GM23338 (cell line): ENCODE results near the gene HCRTR1. TPM values are rescaled to one million over a fixed set of nuclear protein-coding genes. Genes with fewer than 3 reads are reported as not detected.

Source experiments
- ATAC-seq: fragments of 200-7000 bp; cut with Tn5 transposase; 3 replicates; pipeline ENCODE4 v1.9.1; 2020
- DNase-seq: peaks from one replicate; pipeline ENCODE4 v3.0.0-alpha.2; 2015; ENCODE audit warnings: low spot score
- H2AFZ ChIP-seq: fragments of 200-600 bp; sonication (generic); 2 replicates; pipeline ENCODE4 v1.8.0; 2016; ENCODE audit warnings: antibody characterized with exemption, mild to moderate bottlenecking, moderate library complexity
- H3F3A ChIP-seq: fragments of 200-600 bp; sonication (generic); replicated peaks from 2 replicates; pipeline ENCODE4 v1.8.0; 2017; ENCODE audit warnings: antibody characterized with exemption, mixed run types, low read depth
- H3K27ac ChIP-seq: fragments of 200-600 bp; sonication (generic); 2 replicates; pipeline ENCODE4 v1.6.1; 2016; ENCODE audit warnings: low read depth
- H3K27me3 ChIP-seq: fragments of 200-600 bp; sonication (generic); 2 replicates; pipeline ENCODE4 v1.8.0; 2016; ENCODE audit warnings: mild to moderate bottlenecking, mixed run types, moderate library complexity; ENCODE audit not compliant: insufficient read depth
- H3K36me3 ChIP-seq: fragments of 200-600 bp; sonication (generic); 2 replicates; pipeline ENCODE4 v1.8.0; 2016; ENCODE audit warnings: mild to moderate bottlenecking; ENCODE audit not compliant: insufficient read depth
- H3K4me1 ChIP-seq: fragments of 200-600 bp; sonication (generic); 2 replicates; pipeline ENCODE4 v1.8.0; 2016; ENCODE audit warnings: mild to moderate bottlenecking, moderate library complexity; ENCODE audit not compliant: insufficient read depth
- H3K4me2 ChIP-seq: fragments of 200-600 bp; sonication (generic); 2 replicates; pipeline ENCODE4 v1.7.1; 2017; ENCODE audit warnings: mixed run types
- H3K4me3 ChIP-seq: fragments of 200-600 bp; sonication (generic); 2 replicates; pipeline ENCODE4 v1.6.1; 2016; ENCODE audit warnings: mixed run types
- H3K79me2 ChIP-seq: fragments of 200-600 bp; sonication (generic); replicated peaks from 2 replicates; pipeline ENCODE4 v1.8.0; 2017; ENCODE audit warnings: mild to moderate bottlenecking; ENCODE audit not compliant: insufficient read depth
- H3K9me2 ChIP-seq: fragments of 200-600 bp; sonication (generic); 2 replicates; pipeline ENCODE4 v1.8.0; 2017; ENCODE audit not compliant: insufficient read depth
- H4K20me1 ChIP-seq: fragments of 200-600 bp; sonication (generic); replicated peaks from 2 replicates; pipeline ENCODE4 v1.8.0; 2017; ENCODE audit warnings: mild to moderate bottlenecking; ENCODE audit not compliant: insufficient read depth
- H3K27ac Mint-ChIP-seq: 2 replicates; pipeline ENCODE4 v1.8.0; 2020; ENCODE audit warnings: inconsistent platforms, mild to moderate bottlenecking, moderate library complexity, mixed read lengths
- H3K27me3 Mint-ChIP-seq: 3 replicates; pipeline ENCODE4 v1.8.0; 2022; ENCODE audit warnings: low read depth, mild to moderate bottlenecking, moderate library complexity, mixed read lengths, inconsistent platforms; ENCODE audit not compliant: insufficient read depth, poor library complexity
- H3K36me3 Mint-ChIP-seq: 3 replicates; pipeline ENCODE4 v1.8.0; 2021; ENCODE audit warnings: low read depth, mild to moderate bottlenecking, inconsistent platforms, moderate library complexity, mixed read lengths
- H3K4me1 Mint-ChIP-seq: 3 replicates; pipeline ENCODE4 v1.8.0; 2020; ENCODE audit warnings: mild to moderate bottlenecking, inconsistent platforms, mixed read lengths
- H3K4me3 Mint-ChIP-seq: 3 replicates; pipeline ENCODE4 v1.8.0; 2021; ENCODE audit warnings: moderate library complexity, mild to moderate bottlenecking, inconsistent platforms, mixed read lengths
- H3K9me3 Mint-ChIP-seq: 3 replicates; pipeline ENCODE4 v1.8.0; 2020; ENCODE audit warnings: moderate library complexity, mild to moderate bottlenecking, inconsistent platforms, mixed read lengths
- JUNB ChIP-seq: IDR thresholded peaks from one replicate; pipeline ENCODE4 v1.6.1; 2016; ENCODE audit warnings: antibody characterized with exemption; ENCODE audit not compliant: unreplicated experiment
- NANOG ChIP-seq: IDR thresholded peaks from 2 replicates; pipeline ENCODE4 v1.6.1; 2016; ENCODE audit warnings: antibody characterized with exemption, borderline replicate concordance
- POLR2AphosphoS5 ChIP-seq: IDR thresholded peaks from 2 replicates; pipeline ENCODE4 v1.6.1; 2016; ENCODE audit warnings: antibody characterized with exemption, low read depth
- polyA plus RNA-seq: library from polyadenylated mRNA; unstranded; fragments of >200 nt; fragmentation: Nextera tagmentation; extraction: Ambion mirVana; gene quantifications from 2 replicates; pipeline ENCODE4 v1.2.1, GENCODE V29; 2016
- total RNA-seq: library from RNA; depleted of rRNA; stranded (reverse); fragments of >200 nt; shearing (Covaris generic); gene quantifications from 2 replicates; pipeline ENCODE4 v1.2.3, GENCODE V29; 2014
- TF ChIP-seq, protein P1 (sequence below), 2 experiments: fragments of 200-600 bp in 1 of 2; sonication (generic) in 1 of 2; conservative IDR thresholded peaks; 2 replicates each; pipeline versions ENCODE4 v1.5.1 to v1.6.1; 2016 to 2017; ENCODE audit warnings: antibody characterized with exemption in 2 of 2, low read depth in 2 of 2, mild to moderate bottlenecking in 2 of 2, moderate library complexity in 1 of 2
- TF ChIP-seq, protein P2 (sequence below): fragments of 250-450 bp; sonication (Bioruptor Pico); IDR thresholded peaks from 2 replicates; pipeline ENCODE4 v1.5.0; 2020; ENCODE audit warnings: mild to moderate bottlenecking, moderate library complexity

HCRTR1 gene
- total and polyA plus RNA-seq, 2 experiments from 2014 or later: 0.15 to 1.0 TPM

DNA sequence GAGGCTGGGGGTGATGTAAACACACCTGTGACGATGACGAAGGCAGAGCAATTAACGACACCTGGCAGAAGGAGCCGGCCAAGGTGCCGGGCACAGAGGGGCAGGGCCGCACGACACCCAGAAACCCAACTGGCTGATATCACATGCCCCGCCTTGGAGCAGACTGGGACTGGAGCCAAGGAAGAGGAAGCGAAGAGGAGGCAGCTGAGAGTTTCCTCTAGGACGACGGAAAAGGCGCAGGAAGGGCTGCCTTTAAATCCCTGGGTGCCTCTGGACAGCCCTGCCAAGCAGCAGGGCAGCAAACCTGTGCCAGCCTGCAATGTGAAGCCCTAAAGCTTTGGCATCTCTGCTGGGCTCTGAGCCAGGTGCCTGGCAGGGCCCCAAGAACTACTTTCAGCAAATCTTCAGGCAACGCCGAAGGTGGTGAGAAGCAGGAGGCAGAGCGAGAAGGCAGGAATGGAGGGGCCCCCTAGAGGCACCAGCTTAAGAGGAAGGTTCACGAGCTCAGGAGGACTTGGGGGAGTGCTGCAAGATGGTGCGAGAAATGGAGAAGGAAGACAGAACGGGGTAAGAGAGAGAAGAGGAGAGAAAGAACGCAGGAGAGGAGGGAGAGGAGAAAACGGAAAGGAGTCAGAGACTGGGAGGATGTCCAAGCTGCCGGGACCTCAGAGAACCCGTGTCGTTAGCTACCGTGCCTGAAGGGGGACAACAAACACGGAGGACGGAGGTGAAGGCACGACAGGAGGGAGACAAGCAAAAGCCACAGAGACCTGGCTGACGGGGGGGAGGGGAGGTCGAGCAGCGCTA, 52.5 kb downstream of the HCRTR1 start:
- peaks cover 12% of the 10 kb centered on the region for H3K27me3 Mint-ChIP-seq
- peak; percentile 45 for ATAC-seq
- TF ChIP-seq JUNB (no peak), NANOG (no peak), POLR2AphosphoS5 (no peak)
- TF ChIP-seq, protein P1, sequence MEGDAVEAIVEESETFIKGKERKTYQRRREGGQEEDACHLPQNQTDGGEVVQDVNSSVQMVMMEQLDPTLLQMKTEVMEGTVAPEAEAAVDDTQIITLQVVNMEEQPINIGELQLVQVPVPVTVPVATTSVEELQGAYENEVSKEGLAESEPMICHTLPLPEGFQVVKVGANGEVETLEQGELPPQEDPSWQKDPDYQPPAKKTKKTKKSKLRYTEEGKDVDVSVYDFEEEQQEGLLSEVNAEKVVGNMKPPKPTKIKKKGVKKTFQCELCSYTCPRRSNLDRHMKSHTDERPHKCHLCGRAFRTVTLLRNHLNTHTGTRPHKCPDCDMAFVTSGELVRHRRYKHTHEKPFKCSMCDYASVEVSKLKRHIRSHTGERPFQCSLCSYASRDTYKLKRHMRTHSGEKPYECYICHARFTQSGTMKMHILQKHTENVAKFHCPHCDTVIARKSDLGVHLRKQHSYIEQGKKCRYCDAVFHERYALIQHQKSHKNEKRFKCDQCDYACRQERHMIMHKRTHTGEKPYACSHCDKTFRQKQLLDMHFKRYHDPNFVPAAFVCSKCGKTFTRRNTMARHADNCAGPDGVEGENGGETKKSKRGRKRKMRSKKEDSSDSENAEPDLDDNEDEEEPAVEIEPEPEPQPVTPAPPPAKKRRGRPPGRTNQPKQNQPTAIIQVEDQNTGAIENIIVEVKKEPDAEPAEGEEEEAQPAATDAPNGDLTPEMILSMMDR (conservative IDR thresholded peaks at IDR 0.05; ENCODE audit: low read depth in 2 of 2): peak; percentile 32 to 34; a peak in 3 of 4 replicates
- TF ChIP-seq, protein P2, sequence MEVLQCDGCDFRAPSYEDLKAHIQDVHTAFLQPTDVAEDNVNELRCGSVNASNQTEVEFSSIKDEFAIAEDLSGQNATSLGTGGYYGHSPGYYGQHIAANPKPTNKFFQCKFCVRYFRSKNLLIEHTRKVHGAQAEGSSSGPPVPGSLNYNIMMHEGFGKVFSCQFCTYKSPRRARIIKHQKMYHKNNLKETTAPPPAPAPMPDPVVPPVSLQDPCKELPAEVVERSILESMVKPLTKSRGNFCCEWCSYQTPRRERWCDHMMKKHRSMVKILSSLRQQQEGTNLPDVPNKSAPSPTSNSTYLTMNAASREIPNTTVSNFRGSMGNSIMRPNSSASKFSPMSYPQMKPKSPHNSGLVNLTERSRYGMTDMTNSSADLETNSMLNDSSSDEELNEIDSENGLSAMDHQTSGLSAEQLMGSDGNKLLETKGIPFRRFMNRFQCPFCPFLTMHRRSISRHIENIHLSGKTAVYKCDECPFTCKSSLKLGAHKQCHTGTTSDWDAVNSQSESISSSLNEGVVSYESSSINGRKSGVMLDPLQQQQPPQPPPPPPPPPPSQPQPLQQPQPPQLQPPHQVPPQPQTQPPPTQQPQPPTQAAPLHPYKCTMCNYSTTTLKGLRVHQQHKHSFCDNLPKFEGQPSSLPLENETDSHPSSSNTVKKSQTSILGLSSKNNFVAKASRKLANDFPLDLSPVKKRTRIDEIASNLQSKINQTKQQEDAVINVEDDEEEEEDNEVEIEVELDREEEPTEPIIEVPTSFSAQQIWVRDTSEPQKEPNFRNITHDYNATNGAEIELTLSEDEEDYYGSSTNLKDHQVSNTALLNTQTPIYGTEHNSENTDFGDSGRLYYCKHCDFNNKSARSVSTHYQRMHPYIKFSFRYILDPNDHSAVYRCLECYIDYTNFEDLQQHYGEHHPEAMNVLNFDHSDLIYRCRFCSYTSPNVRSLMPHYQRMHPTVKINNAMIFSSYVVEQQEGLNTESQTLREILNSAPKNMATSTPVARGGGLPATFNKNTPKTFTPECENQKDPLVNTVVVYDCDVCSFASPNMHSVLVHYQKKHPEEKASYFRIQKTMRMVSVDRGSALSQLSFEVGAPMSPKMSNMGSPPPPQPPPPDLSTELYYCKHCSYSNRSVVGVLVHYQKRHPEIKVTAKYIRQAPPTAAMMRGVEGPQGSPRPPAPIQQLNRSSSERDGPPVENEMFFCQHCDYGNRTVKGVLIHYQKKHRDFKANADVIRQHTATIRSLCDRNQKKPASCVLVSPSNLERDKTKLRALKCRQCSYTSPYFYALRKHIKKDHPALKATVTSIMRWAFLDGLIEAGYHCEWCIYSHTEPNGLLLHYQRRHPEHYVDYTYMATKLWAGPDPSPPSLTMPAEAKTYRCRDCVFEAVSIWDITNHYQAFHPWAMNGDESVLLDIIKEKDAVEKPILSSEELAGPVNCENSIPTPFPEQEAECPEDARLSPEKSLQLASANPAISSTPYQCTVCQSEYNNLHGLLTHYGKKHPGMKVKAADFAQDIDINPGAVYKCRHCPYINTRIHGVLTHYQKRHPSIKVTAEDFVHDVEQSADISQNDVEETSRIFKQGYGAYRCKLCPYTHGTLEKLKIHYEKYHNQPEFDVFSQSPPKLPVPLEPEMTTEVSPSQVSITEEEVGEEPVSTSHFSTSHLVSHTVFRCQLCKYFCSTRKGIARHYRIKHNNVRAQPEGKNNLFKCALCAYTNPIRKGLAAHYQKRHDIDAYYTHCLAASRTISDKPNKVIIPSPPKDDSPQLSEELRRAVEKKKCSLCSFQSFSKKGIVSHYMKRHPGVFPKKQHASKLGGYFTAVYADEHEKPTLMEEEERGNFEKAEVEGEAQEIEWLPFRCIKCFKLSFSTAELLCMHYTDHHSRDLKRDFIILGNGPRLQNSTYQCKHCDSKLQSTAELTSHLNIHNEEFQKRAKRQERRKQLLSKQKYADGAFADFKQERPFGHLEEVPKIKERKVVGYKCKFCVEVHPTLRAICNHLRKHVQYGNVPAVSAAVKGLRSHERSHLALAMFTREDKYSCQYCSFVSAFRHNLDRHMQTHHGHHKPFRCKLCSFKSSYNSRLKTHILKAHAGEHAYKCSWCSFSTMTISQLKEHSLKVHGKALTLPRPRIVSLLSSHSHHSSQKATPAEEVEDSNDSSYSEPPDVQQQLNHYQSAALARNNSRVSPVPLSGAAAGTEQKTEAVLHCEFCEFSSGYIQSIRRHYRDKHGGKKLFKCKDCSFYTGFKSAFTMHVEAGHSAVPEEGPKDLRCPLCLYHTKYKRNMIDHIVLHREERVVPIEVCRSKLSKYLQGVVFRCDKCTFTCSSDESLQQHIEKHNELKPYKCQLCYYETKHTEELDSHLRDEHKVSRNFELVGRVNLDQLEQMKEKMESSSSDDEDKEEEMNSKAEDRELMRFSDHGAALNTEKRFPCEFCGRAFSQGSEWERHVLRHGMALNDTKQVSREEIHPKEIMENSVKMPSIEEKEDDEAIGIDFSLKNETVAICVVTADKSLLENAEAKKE (CRISPR knock-in tag): no peak

More for the DNA sequence above, 52.5 kb downstream of the HCRTR1 start:
- H3K36me3 Mint-ChIP-seq: no peaks in the 10 kb centered on the region
- no peaks in the 10 kb centered on the region for H3K9me2 ChIP-seq
- H3K79me2 ChIP-seq: no peaks in the 10 kb centered on the region
- no peaks in the 10 kb centered on the region for H3K36me3 ChIP-seq
- peak overlapping the region; percentile 89 for H2AFZ ChIP-seq
- no peak overlapping the region for H3K4me3 ChIP-seq
- peaks cover 11% of the 10 kb centered on the region for H3K4me1 ChIP-seq
- DNase-seq: peak; percentile 65
- no peaks in the 10 kb centered on the region for H3K27me3 ChIP-seq
- H3K9me3 Mint-ChIP-seq: no peaks in the 10 kb centered on the region
- H3K4me2 ChIP-seq: peak overlapping the region; percentile 52; the same call in 1 of the 2 replicates
- peak overlapping the region; percentile 56 for H3K27ac ChIP-seq
- H3K4me3 Mint-ChIP-seq: peak overlapping the region; percentile 51
- no peaks in the 10 kb centered on the region for H4K20me1 ChIP-seq
- H3K27ac Mint-ChIP-seq: peak overlapping the region; percentile 9; the same call in 1 of the 2 replicates
- H3F3A ChIP-seq: no peaks in the 10 kb centered on the region
- peaks cover 31% of the 10 kb centered on the region for H3K4me1 Mint-ChIP-seq
